Activated T-helper 2 cell treated with anti-CD3 and anti-CD28 coated beads, Interferon-gamma antibody, Interleukin-2, Interleukin-4, amounts not matched to agents 10 μg/mL and 5 μg/mL and 100 μg/mL, durations not matched to agents 14 hours and 24 hours and 36 hours (primary cell): ENCODE results near the gene KDM8. TPM values are rescaled to one million over a fixed set of nuclear protein-coding genes. Genes with fewer than 3 reads are reported as not detected.
"Not testable (repeated sequence)": the region's sequence is repeated elsewhere in the genome, so short reads cannot be mapped to it uniquely, and the experiment has no call there.

ENCODE experiments used
- DNase-seq: peaks from one replicate; pipeline ENCODE4 v3.0.0; 2021; ENCODE audit warnings: low spot score
- H3K27ac Mint-ChIP-seq: one replicate; pipeline ENCODE4 v1.8.0; 2021; ENCODE audit warnings: mixed read lengths
- H3K27me3 Mint-ChIP-seq: one replicate; pipeline ENCODE4 v1.8.0; 2021; ENCODE audit warnings: low read depth, mixed read lengths
- H3K36me3 Mint-ChIP-seq: one replicate; pipeline ENCODE4 v1.8.0; 2021; ENCODE audit warnings: low read depth, mixed read lengths
- H3K4me1 Mint-ChIP-seq: one replicate; pipeline ENCODE4 v1.8.0; 2021; ENCODE audit warnings: low read depth, mixed read lengths
- H3K4me3 Mint-ChIP-seq: one replicate; pipeline ENCODE4 v1.8.0; 2021; ENCODE audit warnings: low read depth, mild to moderate bottlenecking, moderate library complexity, mixed read lengths
- H3K9me3 Mint-ChIP-seq: one replicate; pipeline ENCODE4 v1.8.0; 2021; ENCODE audit warnings: mixed read lengths
- intact Hi-C: fragments of 100-400 bp; cut with micrococcal nuclease; formaldehyde crosslinking; loops from one replicate; pipeline ENCODE4 v1.15.1; 2023
- total RNA-seq: library from RNA; stranded (reverse); gene quantifications from 2 replicates; pipeline ENCODE4 v1.2.3, GENCODE V29; 2022

The KDM8 gene
- total RNA-seq, 1 donor from 2014 or later: 17.3 TPM

GRCh38 chr16:27246439-27246838, 43.1 kb downstream of the KDM8 start:
- H3K9me3 Mint-ChIP-seq: no peaks in the 10 kb centered on the region
- H3K27me3 Mint-ChIP-seq: no peaks in the 10 kb centered on the region
- H3K36me3 Mint-ChIP-seq: peaks cover 79% of the 10 kb centered on the region
- intact Hi-C loops: loop anchor here (2.0 kb wide), 1 partner anchor 68 kb away; no protein-coding TSS in a partner anchor
- DNase-seq: no peak
- no peak overlapping the region for H3K4me3 Mint-ChIP-seq
- H3K4me1 Mint-ChIP-seq: peaks cover 88% of the 10 kb centered on the region
- peak overlapping the region; percentile 91 for H3K27ac Mint-ChIP-seq

DNA sequence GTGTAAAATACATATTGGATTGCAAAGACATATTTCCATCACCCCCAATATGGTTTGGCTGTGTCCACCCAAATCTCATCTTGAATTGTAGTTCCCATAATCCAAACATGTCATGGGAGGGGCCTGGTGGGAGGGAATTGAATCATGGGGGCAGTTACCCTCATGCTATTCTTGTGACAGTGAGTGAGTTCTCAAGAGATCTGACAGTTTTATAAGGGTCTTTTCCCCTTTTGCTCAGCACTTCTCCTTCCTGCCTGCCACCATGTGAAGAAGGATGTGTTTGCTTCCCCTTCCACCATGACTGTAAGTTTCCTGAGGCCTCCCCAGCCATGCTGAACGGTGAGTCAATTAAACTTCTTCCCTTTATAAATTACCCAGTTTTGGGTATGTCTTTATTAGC, 43.8 kb downstream of the KDM8 start:
- H3K27ac Mint-ChIP-seq: peak overlapping the region; percentile 91
- H3K9me3 Mint-ChIP-seq, DNase-seq, H3K4me3 Mint-ChIP-seq, H3K27me3 Mint-ChIP-seq: not testable (repeated sequence)
- H3K4me1 Mint-ChIP-seq: peaks cover 88% of the 10 kb centered on the region
- intact Hi-C loops: loop anchor here (2.0 kb wide), 1 partner anchor 68 kb away; no protein-coding TSS in a partner anchor
- H3K36me3 Mint-ChIP-seq: peaks cover 79% of the 10 kb centered on the region

DNA sequence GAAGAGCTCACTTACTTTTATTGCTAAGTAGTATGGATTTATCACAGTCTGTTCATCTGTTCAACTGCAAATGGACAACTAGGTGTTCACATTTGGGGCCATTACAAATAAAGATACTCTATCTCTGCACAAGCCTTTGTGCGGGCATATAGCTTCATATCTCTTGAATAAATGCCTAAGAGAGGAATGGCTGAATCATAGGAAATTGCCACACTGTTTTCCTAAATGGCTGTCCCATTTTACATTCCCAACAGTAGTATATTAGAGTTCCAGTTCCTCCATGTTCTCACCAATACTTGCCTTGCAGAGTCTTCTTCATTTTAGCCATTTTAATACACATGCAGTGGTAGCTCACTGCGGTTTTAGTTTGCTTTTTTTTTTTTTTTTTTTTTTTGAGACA, 44.7 kb downstream of the KDM8 start:
- H3K4me1 Mint-ChIP-seq: peaks cover 84% of the 10 kb centered on the region
- DNase-seq: no peak
- peaks cover 78% of the 10 kb centered on the region for H3K36me3 Mint-ChIP-seq
- H3K9me3 Mint-ChIP-seq: no peaks in the 10 kb centered on the region
- H3K4me3 Mint-ChIP-seq: no peak overlapping the region
- no peaks in the 10 kb centered on the region for H3K27me3 Mint-ChIP-seq
- H3K27ac Mint-ChIP-seq: peak overlapping the region; percentile 91
- intact Hi-C loops: no loop called here

DNA sequence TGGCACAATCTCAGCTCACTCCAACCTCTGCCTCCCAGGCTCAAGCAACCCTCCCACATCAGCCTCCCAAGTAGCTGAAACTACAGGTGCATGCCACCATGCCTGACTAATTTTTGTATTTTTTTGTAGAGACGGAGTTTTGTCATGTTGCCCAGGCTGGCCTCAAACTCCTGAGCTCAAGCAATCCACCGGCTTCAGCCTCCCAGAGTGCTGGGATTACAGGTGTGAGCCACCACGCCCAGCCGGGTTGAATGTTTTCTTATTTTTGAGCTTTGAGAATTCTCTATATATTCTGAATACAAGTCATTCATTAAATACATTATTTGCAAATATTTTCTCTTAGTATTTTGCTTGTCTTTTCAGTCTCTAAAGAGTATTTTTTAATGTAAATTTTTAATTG, 45.6 kb downstream of the KDM8 start:
- H3K4me3 Mint-ChIP-seq: peak overlapping the region; percentile 54
- H3K27ac Mint-ChIP-seq: peak overlapping the region; percentile 90
- intact Hi-C loops, H3K27me3 Mint-ChIP-seq, DNase-seq, H3K9me3 Mint-ChIP-seq: not testable (repeated sequence)
- H3K36me3 Mint-ChIP-seq: peaks cover 79% of the 10 kb centered on the region
- peaks cover 84% of the 10 kb centered on the region for H3K4me1 Mint-ChIP-seq

- intact Hi-C loops: no loop called here
- H3K4me3 Mint-ChIP-seq: peak overlapping the region; percentile 27
- no peak for DNase-seq
- peaks cover 84% of the 10 kb centered on the region for H3K36me3 Mint-ChIP-seq
- peak overlapping the region; percentile 97 for H3K27ac Mint-ChIP-seq
- no peaks in the 10 kb centered on the region for H3K9me3 Mint-ChIP-seq
- peaks cover 80% of the 10 kb centered on the region for H3K4me1 Mint-ChIP-seq
- no peaks in the 10 kb centered on the region for H3K27me3 Mint-ChIP-seq
Measured at GRCh38 chr16:27251541-27252205, 48.3 kb downstream of the KDM8 start.

- no peaks in the 10 kb centered on the region for H3K9me3 Mint-ChIP-seq
- peaks cover 83% of the 10 kb centered on the region for H3K36me3 Mint-ChIP-seq
- peaks cover 80% of the 10 kb centered on the region for H3K4me1 Mint-ChIP-seq
- intact Hi-C loops: no loop called here
- peak overlapping the region; percentile 27 for H3K4me3 Mint-ChIP-seq
- peak overlapping the region; percentile 97 for H3K27ac Mint-ChIP-seq
- DNase-seq: no peak
- no peaks in the 10 kb centered on the region for H3K27me3 Mint-ChIP-seq
Measured at GRCh38 chr16:27252206-27252585, 48.9 kb downstream of the KDM8 start.

GRCh38 chr16:27253526-27253930, 50.2 kb downstream of the KDM8 start:
- intact Hi-C loops: loop anchor here (1.0 kb wide), 4 partner anchors 8 to 65 kb away; no protein-coding TSS in a partner anchor
- Mint-ChIP-seq H3K36me3 (peaks cover 81% of the 10 kb centered on the region), H3K27ac (peak overlapping the region; percentile 97), H3K4me3 (peak overlapping the region; percentile 54), H3K27me3 (no peaks in the 10 kb centered on the region), H3K9me3 (no peaks in the 10 kb centered on the region), H3K4me1 (peaks cover 82% of the 10 kb centered on the region)
- DNase-seq: no peak

GRCh38 chr16:27254262-27254811, 51.0 kb downstream of the KDM8 start:
- peaks cover 82% of the 10 kb centered on the region for H3K4me1 Mint-ChIP-seq
- peak overlapping the region; percentile 97 for H3K27ac Mint-ChIP-seq
- no peaks in the 10 kb centered on the region for H3K9me3 Mint-ChIP-seq
- H3K36me3 Mint-ChIP-seq: peaks cover 79% of the 10 kb centered on the region
- H3K27me3 Mint-ChIP-seq: no peaks in the 10 kb centered on the region
- intact Hi-C loops: loop anchor here (1.0 kb wide), 1 partner anchor 9 kb away; no protein-coding TSS in a partner anchor
- H3K4me3 Mint-ChIP-seq: peak overlapping the region; percentile 55
- DNase-seq: no peak

GRCh38 chr16:27256861-27257260, 53.5 kb downstream of the KDM8 start:
- Mint-ChIP-seq H3K4me1 (peaks cover 76% of the 10 kb centered on the region), H3K36me3 (peaks cover 71% of the 10 kb centered on the region), H3K27me3 (no peaks in the 10 kb centered on the region), H3K4me3 (no peak overlapping the region), H3K27ac (peak overlapping the region; percentile 63), H3K9me3 (no peaks in the 10 kb centered on the region)
- intact Hi-C loops: no loop called here
- DNase-seq: no peak

- intact Hi-C loops: no loop called here
- H3K36me3 Mint-ChIP-seq: peaks cover 69% of the 10 kb centered on the region
- DNase-seq: no peak
- peaks cover 75% of the 10 kb centered on the region for H3K4me1 Mint-ChIP-seq
- H3K9me3 Mint-ChIP-seq: no peaks in the 10 kb centered on the region
- H3K27me3 Mint-ChIP-seq: no peaks in the 10 kb centered on the region
- no peak overlapping the region for H3K4me3 Mint-ChIP-seq
- H3K27ac Mint-ChIP-seq: peak overlapping the region; percentile 63
Measured at GRCh38 chr16:27257271-27257670, 53.9 kb downstream of the KDM8 start.

DNA sequence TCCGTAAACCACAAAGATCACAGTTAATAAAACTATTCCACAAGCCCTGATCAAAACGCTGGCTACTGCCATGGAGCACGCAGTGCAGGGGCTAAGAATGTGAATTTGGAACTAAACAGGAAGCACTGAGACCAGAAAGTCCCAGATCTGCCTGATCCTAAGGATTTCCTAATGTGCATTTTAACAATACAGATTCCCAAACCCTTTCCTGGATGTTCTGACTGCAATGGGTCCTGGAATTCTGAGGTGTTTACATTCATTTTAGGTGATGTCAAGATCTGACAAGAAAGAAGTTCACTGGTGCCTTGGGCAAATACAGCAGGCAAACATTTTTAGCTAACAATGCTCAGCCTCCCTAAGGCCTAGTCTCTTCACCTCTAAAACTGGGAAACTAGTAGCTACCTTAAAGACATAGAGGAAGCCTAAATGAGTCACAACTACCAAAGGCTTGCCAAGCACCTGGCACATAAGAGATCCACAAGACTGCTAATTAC, 55.0 kb downstream of the KDM8 start:
- H3K27ac Mint-ChIP-seq: peak overlapping the region; percentile 76
- H3K36me3 Mint-ChIP-seq: peaks cover 72% of the 10 kb centered on the region

DNA sequence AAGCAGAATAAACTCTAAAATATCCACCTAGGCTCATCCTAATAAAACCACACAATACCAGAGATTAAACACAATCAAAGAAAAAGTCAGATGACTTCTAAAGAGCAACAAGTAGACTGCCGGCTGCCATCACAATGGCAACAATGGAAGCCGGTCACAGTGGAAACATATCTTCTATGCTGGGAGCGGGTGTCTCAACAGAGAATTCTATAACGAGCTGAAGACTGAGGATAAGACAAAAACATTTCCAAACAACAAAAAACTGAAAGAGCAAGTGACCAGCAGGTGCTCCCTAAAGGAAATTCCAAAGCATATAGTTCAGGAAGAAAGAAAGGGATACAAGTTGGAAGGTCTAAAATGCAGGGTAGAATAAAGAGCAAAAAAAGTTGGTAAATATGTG, 56.4 kb downstream of the KDM8 start:
- no peak for DNase-seq
- Mint-ChIP-seq H3K27me3 (no peaks in the 10 kb centered on the region), H3K4me3 (no peak overlapping the region), H3K36me3 (peaks cover 74% of the 10 kb centered on the region), H3K27ac (peak overlapping the region; percentile 1), H3K4me1 (peaks cover 78% of the 10 kb centered on the region), H3K9me3 (peaks cover 6% of the 10 kb centered on the region)
- intact Hi-C loops: no loop called here

More for the DNA sequence above, 55.0 kb downstream of the KDM8 start:
- no peaks in the 10 kb centered on the region for H3K27me3 Mint-ChIP-seq
- peaks cover 78% of the 10 kb centered on the region for H3K4me1 Mint-ChIP-seq
- H3K9me3 Mint-ChIP-seq: peaks cover 5% of the 10 kb centered on the region
- DNase-seq: no peak
- H3K4me3 Mint-ChIP-seq: no peak overlapping the region
- intact Hi-C loops: no loop called here

DNA sequence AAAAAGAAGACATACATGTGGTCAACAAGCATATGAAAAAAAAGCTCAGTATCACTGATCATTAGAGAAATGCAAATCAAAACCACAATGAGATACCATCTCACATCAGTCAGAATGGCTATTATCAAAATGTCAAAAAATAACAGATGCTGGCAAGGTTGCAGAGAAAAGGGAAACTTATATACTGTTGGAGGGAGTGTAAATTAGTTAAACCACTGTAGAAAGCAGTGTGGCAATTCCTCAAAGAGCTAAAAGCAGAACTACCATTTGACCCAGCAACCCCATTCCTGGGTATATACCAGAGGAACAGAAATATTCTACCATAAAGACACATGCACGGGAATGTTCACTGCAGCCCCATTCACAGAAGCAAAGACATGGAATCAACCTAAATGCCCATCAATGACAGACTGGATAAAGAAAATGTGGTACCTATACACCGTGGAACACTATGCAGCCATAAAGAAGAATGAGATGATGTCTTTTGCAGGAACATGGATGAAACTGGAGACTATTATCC, 59.6 kb downstream of the KDM8 start:
- Mint-ChIP-seq H3K36me3 (peaks cover 70% of the 10 kb centered on the region), H3K27ac (peak overlapping the region; percentile 46), H3K4me3 (peak overlapping the region; percentile 13), H3K4me1 (peaks cover 68% of the 10 kb centered on the region)
- not testable (repeated sequence) for H3K9me3 Mint-ChIP-seq, DNase-seq, H3K27me3 Mint-ChIP-seq
- intact Hi-C loops: loop anchor here (1.0 kb wide), 1 partner anchor 9 kb away; no protein-coding TSS in a partner anchor
